BJ (cell line): ENCODE data around the gene ARAP1. TPM values are rescaled to one million over a fixed set of nuclear protein-coding genes. Genes with fewer than 3 reads are reported as not detected.

Experiments used
- CTCF ChIA-PET: fragments of 350-600 bp; formaldehyde crosslinking; extraction: SDS; loops from one replicate; lab custom pipeline; 2021; ENCODE audit warnings: antibody characterized with exemption, inconsistent platforms; lab: Yijun Ruan, JAX
- POLR2A ChIA-PET: fragments of 300-600 bp; sonication (Branson Sonifier 250); formaldehyde crosslinking; extraction: SDS; loops from one replicate; lab custom pipeline; 2021; ENCODE audit warnings: antibody characterized with exemption; lab: Charles Lee
- DNase-seq: peaks from one replicate; pipeline ENCODE4 v3.0.0-alpha.2; 2011; ENCODE audit warnings: low read depth
- H3K27me3 ChIP-seq: 2 replicates; pipeline ENCODE4 v1.6.0; 2011; ENCODE audit warnings: low read length; ENCODE audit not compliant: control insufficient read depth, insufficient read depth
- H3K36me3 ChIP-seq: 2 replicates; pipeline ENCODE4 v1.5.1; 2011; ENCODE audit warnings: low read length; ENCODE audit not compliant: control insufficient read depth, insufficient read depth
- H3K4me3 ChIP-seq: 2 replicates; pipeline ENCODE4 v1.5.1; 2011; ENCODE audit warnings: low read depth, mild to moderate bottlenecking, control low read depth, low read length
- CTCF ChIP-seq: IDR thresholded peaks from 2 replicates; pipeline ENCODE4 v1.5.1; 2011; ENCODE audit warnings: low read depth, mild to moderate bottlenecking, control low read depth, inconsistent platforms, low read length, moderate library complexity; ENCODE audit not compliant: insufficient read depth
- polyA plus RNA-seq: library from polyadenylated mRNA; depleted of rRNA; stranded (reverse); fragments of >200 nt; gene quantifications from 2 replicates; pipeline ENCODE4 v1.2.3, GENCODE V29; 2011

ARAP1 gene
- polyA plus RNA-seq, 1 experiment, result 74.5 TPM

DNA sequence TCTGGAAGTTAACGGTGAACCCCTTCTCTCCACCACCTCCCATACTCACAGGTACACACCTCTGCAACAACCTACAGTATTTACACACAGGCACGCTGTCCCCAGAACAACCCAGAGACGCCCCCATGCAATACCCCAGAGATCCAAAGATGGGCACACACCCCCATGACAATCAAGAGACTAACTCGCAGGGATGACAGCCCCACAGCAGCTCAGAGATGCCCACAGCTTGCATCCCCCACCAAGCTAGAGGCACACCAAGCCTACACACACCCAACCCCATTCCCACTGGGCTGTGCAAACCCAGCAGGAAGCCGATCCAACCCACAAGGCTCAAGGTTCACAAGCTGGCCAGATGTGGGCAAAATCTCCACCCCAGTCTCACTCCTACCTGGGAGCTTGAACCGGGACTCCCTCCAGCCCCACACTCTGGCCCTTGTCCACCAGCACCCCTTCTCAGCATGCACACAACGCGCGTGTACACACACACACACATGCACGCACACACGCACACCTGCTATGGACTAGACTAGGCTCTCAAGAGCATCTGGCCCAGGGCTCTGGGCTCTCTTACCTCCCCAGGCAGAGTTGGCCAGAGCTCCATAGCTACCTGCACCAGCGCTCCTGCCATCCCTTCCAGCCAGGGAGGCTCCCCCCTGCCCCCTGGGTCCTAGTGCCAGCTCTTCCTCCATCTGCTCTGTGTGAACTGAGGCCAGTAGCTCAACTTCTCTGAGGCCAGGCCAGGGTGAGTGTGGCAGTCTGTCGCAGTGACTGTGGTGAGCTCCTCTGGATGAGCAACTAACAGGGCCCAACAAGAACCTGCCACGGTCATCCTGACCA is 30.1 kb upstream of the ARAP1 start:
- POLR2A ChIA-PET, result no interaction called here
- Histone ChIP-seq H3K4me3 (peak overlapping the region; percentile 46), H3K36me3 (no peaks in the 10 kb centered on the region; the same call in 1 of the 2 replicates), H3K27me3 (0 out of 2 replicates have a peak, but pooled peaks cover 1% of the 10 kb centered on the region)
- no peak for DNase-seq
- CTCF ChIA-PET, result interaction anchor here (1.1 to 3.1 kb wide), 5 partner anchors 9 to 395 kb away, joined by 3 to 27 read pairs (median 5); partner anchors contain the start of gene STARD10
- TF ChIP-seq CTCF, result no peak

DNA sequence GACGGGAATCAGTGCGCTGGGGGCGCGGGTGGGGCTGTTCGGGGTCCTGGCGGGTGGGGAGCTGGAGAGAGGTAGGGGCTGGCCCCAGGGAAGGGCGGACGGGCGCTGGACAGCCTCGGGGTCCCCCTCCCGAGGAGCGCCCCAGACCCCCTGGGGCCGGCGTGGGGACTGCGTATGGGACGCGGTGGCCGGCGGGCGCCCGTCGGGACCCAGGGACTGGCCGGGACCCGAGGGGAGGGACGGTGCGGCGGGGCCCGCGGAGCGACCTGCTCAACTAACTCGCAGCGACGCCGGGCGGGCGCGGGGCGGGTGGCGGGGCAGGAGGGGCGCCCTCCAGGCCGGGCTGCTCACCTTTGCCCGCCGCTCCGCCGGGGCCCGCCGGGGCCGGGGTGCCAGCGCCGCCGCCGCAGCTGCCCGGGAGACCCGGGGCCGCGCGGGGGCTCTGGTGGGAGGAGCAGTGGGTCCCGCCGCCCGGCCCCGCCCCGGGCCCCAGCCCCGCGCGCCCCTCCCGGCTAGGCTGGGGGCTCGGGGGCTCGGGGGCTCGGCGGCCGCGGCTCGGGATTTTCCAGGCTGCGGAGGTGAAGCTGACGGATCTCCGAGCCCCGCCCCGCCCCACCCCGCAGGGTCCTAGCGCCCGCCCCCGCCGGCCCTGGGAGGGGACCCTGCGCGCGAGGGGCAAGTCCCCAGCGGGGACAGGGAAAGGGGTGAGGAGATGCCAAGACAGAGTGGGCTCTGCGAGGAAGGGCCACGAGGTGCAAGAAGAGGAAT is 29.3 kb upstream of the ARAP1 start:
- CTCF ChIA-PET, result interaction anchor here (1.1 to 3.1 kb wide), 5 partner anchors 12 to 396 kb away, joined by 3 to 27 read pairs (median 5); partner anchors contain the start of gene STARD10
- Histone ChIP-seq H3K27me3 (0 out of 2 replicates have a peak, but pooled peaks cover 1% of the 10 kb centered on the region), H3K36me3 (no peaks in the 10 kb centered on the region; the same call in 1 of the 2 replicates), H3K4me3 (peak overlapping the region; percentile 46)
- POLR2A ChIA-PET, result no interaction called here
- no peak for TF ChIP-seq CTCF
- no peak for DNase-seq

GRCh38 chr11:72781063-72781312 is 28.8 kb upstream of the ARAP1 start:
- ChIA-PET CTCF (interaction anchor here (1.1 to 3.1 kb wide), 2 partner anchors 13 to 56 kb away, joined by 3 to 27 read pairs; partner anchors contain the start of gene STARD10), POLR2A (no interaction called here)
- no peaks in the 10 kb centered on the region; the same call in 1 of the 2 replicates for H3K36me3 ChIP-seq
- H3K27me3 ChIP-seq, result 0 out of 2 replicates have a peak, but pooled peaks cover 1% of the 10 kb centered on the region
- DNase-seq, result no peak
- peak overlapping the region; percentile 46 for H3K4me3 ChIP-seq
- no peak for TF ChIP-seq CTCF

DNA sequence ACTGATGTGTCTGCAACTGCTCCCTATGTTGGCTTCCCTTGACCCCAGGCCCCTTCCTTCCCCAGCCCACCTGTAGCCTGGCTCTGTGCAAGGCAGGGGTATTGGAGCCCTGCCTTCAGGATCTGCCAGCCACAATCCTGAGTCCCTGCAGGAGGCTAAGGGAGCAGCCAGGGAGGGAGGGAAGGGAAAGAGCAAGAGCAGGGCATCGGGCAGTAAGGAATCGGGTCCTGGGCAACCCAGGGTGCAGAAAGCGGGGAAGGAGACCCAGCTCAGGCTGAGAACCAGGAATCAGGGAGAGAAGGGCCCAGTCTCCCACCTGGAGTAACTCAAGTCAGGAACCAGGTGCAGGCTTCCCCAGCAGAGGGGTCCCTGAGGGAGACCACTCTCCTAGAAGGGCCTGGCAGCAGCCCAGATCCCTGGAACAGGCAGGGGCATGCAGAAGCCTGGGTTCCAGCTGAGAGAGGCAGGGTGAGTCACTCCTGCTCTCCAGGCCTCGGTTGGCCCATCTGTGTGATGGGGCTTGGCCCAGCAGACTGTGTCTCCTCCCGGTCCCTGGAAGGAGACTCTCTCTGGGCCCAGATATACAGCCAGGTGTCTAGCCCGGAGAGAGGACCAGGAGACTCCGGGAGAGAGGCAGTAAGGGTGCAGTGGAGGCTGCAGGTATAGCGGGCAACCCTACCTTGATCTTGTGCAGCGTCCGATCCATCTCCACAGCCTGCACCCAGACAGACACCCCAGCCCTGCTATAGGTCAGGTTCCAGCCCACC is 28.3 kb upstream of the ARAP1 start:
- no peak for TF ChIP-seq CTCF
- 0 out of 2 replicates have a peak, but pooled peaks cover 1% of the 10 kb centered on the region for H3K27me3 ChIP-seq
- POLR2A ChIA-PET, result no interaction called here
- no peaks in the 10 kb centered on the region; the same call in 1 of the 2 replicates for H3K36me3 ChIP-seq
- H3K4me3 ChIP-seq, result no peak overlapping the region; the same call in 1 of the 2 replicates
- CTCF ChIA-PET, result interaction anchor here (1.1 to 3.1 kb wide), 2 partner anchors 13 to 55 kb away, joined by 3 to 27 read pairs; partner anchors contain the start of gene STARD10
- DNase-seq, result no peak
